ENCODE data around the gene LILRB1.
"Not testable (repeated sequence)": the region's sequence is repeated elsewhere in the genome, so short reads cannot be mapped to it uniquely, and the experiment has no call there.

Gene LILRB1

GRCh38 chr19:54630262-54630661 lies at the start of gene LILRB1:
Gene LILRB1 (plus strand): TSS chr19:54630484. CDS start chr19:54631074, 590 bp downstream.
- DNase-seq (ENCODE audit: low spot score), result not testable (repeated sequence)

DNA sequence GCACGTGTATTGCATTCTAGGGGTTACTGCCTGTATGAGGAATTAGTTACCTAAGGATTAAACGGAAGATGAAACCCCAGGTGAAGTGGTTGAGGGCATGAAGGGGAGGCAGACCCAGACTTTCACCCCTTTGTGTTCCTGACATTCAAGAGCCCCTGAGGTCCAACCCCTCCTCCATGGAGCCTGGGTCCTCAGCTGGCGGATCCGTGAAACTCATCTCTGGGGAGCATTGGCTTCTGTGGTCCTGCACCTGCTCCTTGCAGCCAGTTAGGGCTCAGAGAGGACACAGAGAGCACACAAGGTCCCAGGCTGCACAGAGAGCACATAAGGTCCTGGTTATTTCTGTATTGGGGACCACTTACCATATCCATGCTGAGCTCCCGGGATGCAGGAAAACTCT lies 43.9 kb upstream of the LILRB1 start:
- no peak for DNase-seq (ENCODE audit: low spot score)

DNA sequence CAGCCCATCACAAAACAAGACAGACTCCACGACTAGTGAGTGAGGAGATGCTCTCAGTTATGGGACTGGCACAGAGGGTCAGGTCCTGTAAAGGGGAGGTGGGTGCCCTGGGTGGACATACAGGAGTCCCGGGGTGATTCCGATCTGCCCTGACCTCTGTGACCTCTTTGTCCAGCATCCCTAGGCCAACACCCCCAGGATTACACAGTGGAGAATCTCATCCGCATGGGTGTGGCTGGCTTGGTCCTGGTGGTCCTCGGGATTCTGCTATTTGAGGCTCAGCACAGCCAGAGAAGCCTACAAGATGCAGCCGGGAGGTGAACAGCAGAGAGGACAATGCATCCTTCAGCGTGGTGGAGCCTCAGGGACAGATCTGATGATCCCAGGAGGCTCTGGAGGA lies 43.3 kb upstream of the LILRB1 start:
- DNase-seq (ENCODE audit: low spot score), result no peak

DNA sequence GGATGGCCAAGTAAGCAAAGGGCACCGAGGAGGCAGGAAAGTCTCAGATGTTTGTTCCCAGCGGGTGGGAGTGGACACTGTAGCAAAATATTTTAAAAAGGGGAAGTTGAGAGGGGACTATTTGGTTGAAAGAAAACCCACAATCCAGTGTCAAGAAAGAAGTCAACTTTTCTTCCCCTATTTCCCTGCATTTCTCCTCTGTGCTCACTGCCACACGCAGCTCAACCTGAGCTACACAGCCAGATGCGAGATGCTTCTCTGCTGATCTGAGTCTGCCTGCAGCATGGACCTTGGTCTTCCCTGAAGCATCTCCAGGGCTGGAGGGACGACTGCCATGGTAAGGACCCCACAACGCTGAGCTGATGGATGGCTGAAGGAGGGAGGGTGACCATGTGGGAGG lies 36.8 kb upstream of the LILRB1 start, which contains the start of gene LILRA1:
Gene LILRA1, plus strand, starts transcription at position 188 of the 400 bp plus-strand sequence. CDS start 613 bp downstream, outside the sequence.
- not testable (repeated sequence) for DNase-seq (ENCODE audit: low spot score)

DNA sequence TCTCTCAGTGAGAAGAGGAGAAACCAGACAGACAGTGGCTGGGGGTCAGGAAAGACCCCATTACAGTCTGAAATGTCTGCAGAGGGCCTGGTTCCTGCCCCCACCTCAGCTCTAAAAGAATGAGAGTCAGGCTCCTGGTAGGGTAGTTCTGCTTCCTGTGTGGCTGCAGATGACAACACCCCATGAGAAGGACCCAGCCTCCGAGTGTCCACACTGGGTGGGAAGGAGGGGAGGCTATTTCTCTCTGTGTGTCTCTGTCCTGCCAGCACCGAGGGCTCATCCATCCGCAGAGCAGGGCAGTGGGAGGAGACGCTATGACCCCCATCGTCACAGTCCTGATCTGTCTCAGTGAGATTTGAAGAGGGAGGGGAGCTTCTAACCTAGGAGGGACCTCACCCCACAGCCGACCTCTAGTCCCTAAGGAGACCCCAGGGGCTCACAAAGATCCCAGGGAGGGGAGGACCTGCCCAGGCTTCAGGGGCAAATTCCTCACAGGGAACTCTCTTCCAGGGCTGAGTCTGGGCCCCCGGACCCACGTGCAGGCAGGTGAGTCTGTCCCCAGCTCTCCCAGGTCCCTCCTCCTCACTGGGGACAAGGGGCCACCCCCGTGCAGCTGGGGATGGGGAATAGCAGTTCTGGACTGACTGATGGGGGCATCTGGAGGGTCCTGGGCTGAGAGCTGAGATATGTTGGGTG lies 36.2 kb upstream of the LILRB1 start:
- not testable (repeated sequence) for DNase-seq (ENCODE audit: low spot score)

DNA sequence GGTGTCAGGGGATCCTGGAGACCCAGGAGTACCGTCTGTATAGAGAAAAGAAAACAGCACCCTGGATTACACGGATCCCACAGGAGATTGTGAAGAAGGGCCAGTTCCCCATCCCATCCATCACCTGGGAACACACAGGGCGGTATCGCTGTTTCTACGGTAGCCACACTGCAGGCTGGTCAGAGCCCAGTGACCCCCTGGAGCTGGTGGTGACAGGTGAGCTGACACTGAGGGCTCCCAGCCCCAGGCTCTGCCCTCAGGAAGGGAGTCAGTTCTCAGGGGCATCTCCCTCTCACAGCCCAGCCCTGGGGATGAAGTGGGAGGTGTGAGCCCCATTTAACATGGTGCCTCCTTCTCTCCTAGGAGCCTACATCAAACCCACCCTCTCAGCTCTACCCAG lies 35.5 kb upstream of the LILRB1 start:
- DNase-seq (ENCODE audit: low spot score), result no peak

- DNase-seq (ENCODE audit: low spot score), result not testable (repeated sequence)
Observed at GRCh38 chr19:54595680-54596436, 34.4 kb upstream of the LILRB1 start.

DNA sequence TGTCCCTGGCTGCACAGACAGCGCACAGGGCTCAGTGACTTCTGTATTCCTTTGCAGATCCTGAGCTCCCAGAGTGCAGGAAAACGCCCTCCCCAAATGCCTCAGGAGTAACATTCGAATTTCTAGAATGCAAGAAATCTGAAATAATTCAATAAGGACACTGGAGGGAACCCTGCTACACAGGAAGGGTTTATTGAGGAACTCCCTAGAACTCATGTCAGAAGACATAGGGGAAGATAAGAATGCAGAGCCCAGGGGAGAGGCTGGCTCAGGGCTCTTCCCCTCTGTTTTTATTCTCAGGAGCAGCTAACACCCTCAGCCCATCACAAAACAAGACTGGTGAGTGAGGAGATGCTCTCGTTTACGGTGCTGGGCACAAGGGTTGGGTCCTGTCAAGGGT lies 30.1 kb upstream of the LILRB1 start:
- no peak for DNase-seq (ENCODE audit: low spot score)

DNA sequence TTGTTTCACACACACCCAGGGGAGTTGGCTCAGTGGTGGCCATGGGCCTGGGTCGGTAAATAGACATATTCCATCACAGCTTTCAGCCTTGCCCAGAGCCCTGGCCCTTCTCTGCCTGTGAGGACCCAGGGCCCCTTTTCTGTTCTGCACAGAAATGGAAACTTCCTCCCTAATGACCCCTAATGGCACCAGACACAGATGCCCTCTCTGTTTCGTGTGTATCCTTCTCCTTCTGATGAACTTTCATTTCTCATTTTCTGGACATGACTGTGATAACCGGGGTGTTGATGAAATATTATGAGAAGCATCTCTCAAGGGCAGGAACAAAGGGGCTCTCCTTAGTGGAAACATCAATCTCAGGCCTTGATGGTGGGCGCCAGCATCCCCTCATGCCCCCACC lies 24.1 kb upstream of the LILRB1 start:
- no peak for DNase-seq (ENCODE audit: low spot score)

- DNase-seq (ENCODE audit: low spot score), result no peak
Observed at GRCh38 chr19:54606891-54607784, 23.1 kb upstream of the LILRB1 start.

DNA sequence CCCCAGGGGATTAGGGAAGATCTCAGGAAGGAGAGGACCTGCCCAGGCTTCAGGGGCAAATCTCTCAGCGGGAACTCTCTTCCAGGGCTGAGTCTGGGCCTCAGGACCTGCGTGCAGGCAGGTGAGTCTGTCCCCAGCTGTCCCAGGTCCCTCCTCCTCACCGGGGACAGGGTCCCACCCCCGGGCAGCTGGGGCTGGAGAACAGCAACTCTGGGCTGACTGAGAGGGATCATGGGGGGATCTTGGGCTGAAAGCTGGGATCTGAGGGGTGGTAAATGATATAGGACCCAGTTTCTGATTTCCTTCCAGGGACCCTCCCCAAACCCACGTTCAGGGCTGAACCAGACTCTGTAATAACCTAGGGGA lies 22.5 kb upstream of the LILRB1 start:
- no peak for DNase-seq (ENCODE audit: low spot score)

DNA sequence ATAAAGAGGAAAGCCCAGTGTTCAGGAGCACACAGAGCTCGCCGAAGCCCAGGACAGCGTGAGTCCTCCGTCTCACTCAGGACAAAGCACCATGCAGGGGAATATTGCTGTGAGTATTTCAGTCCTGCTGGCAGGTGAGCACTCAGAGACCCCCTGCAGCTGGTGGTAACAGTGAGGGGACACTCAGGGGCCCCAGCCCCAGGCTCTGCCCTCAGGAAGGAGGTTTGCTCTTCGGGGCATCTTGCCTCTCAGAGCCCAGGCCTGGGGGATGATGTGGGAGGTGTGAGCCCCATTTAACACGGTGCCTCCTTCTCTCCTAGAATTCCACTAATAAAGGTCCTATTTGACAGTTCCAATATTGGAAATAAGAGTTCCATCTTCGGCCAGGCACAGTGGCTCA lies 22.1 kb upstream of the LILRB1 start:
- no peak for DNase-seq (ENCODE audit: low spot score)

GRCh38 chr19:54608792-54609191 lies 21.5 kb upstream of the LILRB1 start:
- DNase-seq (ENCODE audit: low spot score), result no peak

DNA sequence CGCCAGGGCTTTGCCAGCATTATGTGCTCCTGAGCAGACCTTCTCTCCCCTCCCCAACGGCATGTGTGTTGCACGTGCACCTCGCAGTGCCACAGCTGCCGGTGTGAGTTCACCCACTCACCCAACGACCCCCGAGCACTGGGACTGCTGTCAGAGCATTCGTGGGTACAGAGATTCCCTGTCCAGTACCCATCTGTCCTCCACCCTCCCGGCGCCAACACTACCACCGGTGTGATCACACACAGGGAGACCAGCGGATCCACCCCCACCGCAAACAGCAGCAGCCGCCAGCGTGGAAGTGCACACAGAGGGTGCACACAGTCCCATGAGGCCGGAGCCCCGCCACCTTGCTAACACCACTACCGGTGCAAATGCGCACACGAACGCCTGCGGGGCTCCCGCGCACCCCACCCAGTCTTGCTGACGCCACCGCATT lies 20.9 kb upstream of the LILRB1 start:
- DNase-seq (ENCODE audit: low spot score), result no peak

DNA sequence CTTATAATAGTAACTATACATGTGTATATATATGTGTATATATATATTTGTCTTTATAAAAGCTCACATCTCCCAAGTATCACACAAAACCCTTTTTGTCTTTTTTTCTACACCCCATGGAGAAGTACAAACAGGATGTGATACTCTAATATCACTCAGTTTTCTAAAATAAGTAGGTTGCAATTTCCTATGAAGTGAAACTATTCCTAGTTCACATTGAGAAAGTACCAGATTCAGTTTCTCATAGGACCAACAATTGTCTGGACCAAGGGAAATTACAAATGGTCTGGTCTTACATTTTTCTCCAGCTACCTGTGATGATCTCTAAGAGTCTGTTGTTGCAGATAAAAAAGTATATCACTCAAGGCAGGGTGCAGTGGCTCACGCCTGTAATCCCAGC lies 17.9 kb upstream of the LILRB1 start:
- no peak for DNase-seq (ENCODE audit: low spot score)

DNA sequence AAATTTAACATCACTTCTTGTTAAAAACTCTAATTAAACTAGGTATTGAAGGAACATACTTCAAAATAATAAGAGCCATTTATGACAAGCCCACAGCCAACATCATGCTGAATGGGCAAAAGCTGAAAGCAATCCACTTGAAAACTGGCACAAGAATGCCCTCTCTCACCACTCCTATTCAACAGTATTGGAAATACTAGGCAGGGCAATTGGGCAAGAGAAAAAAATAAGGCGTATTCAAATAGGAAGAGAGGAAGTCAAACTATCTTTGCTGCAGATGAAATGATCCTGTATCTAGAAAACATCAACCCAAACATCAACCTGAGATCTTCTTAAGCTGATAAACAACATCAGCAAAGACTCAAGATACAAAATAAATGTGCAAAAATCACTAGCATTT lies 15.6 kb upstream of the LILRB1 start:
- no peak for DNase-seq (ENCODE audit: low spot score)

DNA sequence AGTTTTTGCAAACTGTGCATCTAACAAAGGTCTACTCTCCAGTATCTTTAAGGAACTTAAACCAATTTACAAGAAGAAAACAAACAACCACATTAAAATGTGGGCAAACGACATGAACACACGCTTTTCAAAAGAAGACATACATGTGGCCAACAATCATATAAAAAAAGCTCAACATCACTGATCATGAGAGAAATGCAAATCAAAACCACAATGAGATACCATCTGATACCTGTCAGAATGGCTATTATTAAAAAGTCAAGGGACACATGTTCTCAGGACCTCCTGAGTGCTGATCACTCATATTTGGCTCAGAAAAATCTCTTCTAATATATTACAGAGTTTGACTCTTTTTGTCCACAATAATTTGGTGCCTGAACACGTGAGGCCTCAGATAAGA lies 14.2 kb upstream of the LILRB1 start:
- DNase-seq (ENCODE audit: low spot score), result no peak

DNA sequence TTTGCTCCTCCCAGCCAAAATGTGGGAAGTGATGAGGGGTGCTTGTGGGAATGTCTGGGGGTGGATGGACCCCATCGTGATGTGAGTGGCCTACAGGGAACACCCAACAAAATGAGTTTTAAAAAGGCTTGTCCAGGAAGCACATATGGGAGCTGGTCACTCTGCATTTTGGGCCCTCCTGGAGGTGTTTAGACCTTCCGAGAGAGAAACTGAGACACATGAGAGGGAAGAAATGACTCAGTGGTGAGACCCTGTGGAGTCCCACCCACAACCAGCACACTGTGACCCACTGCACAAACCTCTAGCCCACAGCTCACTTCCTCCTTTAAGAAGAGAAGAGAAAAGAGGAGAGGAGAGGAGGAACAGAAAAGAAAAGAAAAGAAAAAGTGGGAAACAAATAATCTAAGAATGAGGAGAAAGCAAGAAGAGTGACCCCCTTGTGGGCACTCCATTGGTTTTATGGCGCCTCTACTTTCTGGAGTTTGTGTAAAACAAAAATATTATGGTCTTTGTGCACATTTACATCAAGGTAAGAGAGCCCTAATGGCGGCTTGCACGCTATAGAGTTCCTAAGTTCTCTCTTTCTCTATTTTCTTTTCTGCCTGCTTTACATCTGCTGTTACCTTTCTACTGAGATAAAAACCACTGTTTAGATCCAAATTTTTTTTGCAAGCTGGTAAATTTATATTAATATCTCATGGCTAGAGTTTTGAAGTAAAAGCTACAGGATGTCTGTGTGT lies 13.3 kb upstream of the LILRB1 start:
- no peak for DNase-seq (ENCODE audit: low spot score)

DNA sequence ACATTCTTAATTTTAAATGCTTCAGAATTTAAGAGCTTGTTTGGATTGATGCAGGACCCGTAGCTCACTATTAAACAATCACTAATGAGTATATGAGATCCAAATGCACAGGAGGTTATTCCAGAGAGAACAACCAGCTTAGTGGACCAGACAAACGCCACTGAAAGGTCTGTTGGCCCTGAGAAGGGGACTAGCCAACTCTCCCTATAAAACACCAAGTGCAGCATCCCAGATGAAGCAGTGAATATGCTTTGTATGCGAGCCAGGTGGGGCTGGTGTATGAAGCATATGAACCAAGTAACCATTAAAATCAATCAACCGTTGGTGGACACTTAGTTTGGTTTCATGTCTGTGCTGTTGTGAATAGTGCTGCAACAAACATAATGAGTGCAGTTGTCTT lies 9.8 kb upstream of the LILRB1 start:
- no peak for DNase-seq (ENCODE audit: low spot score)

DNA sequence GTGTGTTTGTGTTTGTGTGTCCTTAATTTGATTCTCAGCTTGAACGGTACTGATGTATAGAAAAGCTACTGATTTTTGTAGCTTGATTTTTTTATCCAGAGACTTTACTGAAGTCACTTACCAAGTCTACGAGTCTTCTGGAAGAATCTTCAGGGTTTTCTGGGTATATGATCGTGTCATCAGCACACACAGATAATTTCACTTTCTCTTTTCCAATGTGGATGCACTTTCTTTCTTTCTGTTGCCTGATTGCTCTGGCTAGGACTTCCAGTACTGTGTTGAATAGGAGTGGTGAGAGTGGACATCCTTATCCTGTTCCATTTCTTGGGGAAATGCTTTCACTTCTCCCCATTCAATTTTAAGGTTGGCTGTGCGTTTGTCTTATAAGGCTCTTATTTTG lies 7.9 kb upstream of the LILRB1 start:
- no peak for DNase-seq (ENCODE audit: low spot score)

GRCh38 chr19:54624234-54624633 lies 6.0 kb upstream of the LILRB1 start:
- not testable (repeated sequence) for DNase-seq (ENCODE audit: low spot score)

All from GM03348 (cell line).